Colonic mucosa (tissue), 4 donors: ENCODE results near the gene OXSR1. TPM values are rescaled to one million over a fixed set of nuclear protein-coding genes. Genes with fewer than 3 reads are reported as not detected.

Experiments used
- DNase-seq: peaks from one replicate; pipeline ENCODE4 v3.0.0-alpha.2; 2020
- H3K27ac ChIP-seq: fragments of 200-600 bp; one replicate; pipeline ENCODE4 v1.8.0; 2021
- H3K27me3 ChIP-seq: fragments of 200-600 bp; one replicate; pipeline ENCODE4 v1.8.0; 2021
- H3K36me3 ChIP-seq: fragments of 200-600 bp; one replicate; pipeline ENCODE4 v1.8.0; 2021
- H3K4me1 ChIP-seq: fragments of 200-600 bp; one replicate; pipeline ENCODE4 v1.8.0; 2021; ENCODE audit warnings: mild to moderate bottlenecking
- H3K4me3 ChIP-seq: fragments of 200-600 bp; one replicate; pipeline ENCODE4 v1.8.0; 2021
- H3K9ac ChIP-seq, 2 donors: one replicate each; pipeline ENCODE4 v1.7.0; 2013; ENCODE audit warnings: control low read depth in 2 of 2, low read depth in 2 of 2, low read length in 2 of 2
- H3K9me3 ChIP-seq: fragments of 200-600 bp; one replicate; pipeline ENCODE4 v1.8.0; 2021
- CTCF ChIP-seq: fragments of 200-600 bp; IDR thresholded peaks from one replicate; pipeline ENCODE4 v1.8.0; 2022; ENCODE audit warnings: antibody characterized with exemption, mild to moderate bottlenecking
- intact Hi-C: fragments of 100-400 bp; cut with DNase I; formaldehyde crosslinking; loops from one replicate; pipeline ENCODE4 v1.14.1; 2022
- total RNA-seq, 2 donors: library from RNA; stranded (reverse); fragmentation: NEBNext Ultra II Directional in 1 of 2; extraction: Animal tissue kit (Norgen Biotek cat#: 25700) in 1 of 2; gene quantifications; one replicate each; pipeline ENCODE4 v1.2.1, GENCODE V29; 2021
- donor health status: healthy.
- donor health status: DM: no; HTN: no; CAD: no.
- donor health status: DM: no; HTN: no; CAD: no.

Gene OXSR1
- total RNA-seq, 2 donors from 2014 or later, result 32.0 to 57.3 TPM

- Histone ChIP-seq H3K27me3 (no peaks in the 10 kb centered on the region), H3K36me3 (peaks cover 5% of the 10 kb centered on the region), H3K9me3 (no peaks in the 10 kb centered on the region), H3K4me3 (no peak overlapping the region), H3K27ac (no peak overlapping the region), H3K9ac (no peak overlapping the region), H3K4me1 (no peaks in the 10 kb centered on the region)
- peak; percentile 77 for TF ChIP-seq CTCF
- intact Hi-C loops, result loop anchor here (5.0 to 10.0 kb wide), 2 partner anchors 143 to 359 kb away; no protein-coding TSS in a partner anchor
- DNase-seq, result peak; percentile 78
Measured at GRCh38 chr3:38117748-38118420, 47.5 kb upstream of the OXSR1 start.

DNA sequence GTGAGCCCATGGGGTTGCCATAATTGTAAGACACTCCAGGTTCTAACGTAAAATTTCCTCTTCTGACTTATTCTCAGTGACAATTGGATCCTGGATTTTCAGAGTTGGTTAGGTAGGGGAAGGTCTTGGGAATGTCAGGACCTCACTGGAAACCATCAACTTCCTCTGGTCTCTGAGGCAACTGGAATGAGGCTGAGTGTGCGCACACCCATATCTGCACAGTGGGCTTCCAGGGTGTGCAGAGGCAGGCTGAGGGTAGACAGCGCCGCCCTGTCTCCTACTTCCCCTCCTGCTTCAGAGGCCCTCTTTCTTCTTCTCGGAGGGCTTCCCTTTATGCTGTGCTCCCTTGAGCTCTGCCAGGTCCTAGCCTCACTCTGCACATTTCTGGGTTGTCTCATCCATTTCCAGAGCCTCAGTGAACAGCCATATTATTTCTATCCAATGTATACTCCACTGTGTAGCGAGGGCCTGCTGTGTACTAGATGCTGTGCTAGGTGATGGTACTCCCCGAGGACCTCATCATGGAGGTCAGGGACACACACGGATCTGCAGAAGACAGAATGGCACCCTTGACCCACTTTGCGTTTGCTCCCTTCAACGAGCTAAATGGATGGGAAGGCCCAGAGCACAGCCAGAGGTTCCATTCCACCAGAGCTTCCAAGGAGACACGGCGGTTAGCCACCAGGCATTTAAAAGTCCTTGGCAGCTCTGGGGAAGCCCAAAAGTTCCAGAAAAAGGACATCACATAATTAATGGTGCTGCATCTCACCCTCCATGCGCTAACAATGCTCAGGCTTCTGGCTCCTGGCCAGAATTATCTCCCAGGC is 46.7 kb upstream of the OXSR1 start:
- Histone ChIP-seq H3K9me3 (no peaks in the 10 kb centered on the region), H3K4me1 (no peaks in the 10 kb centered on the region), H3K4me3 (no peak overlapping the region), H3K27me3 (no peaks in the 10 kb centered on the region), H3K36me3 (peaks cover 5% of the 10 kb centered on the region), H3K27ac (no peak overlapping the region), H3K9ac (no peak overlapping the region)
- no peak for DNase-seq
- TF ChIP-seq CTCF, result no peak
- intact Hi-C loops, result loop anchor here (5.0 to 10.0 kb wide), 2 partner anchors 144 to 359 kb away; no protein-coding TSS in a partner anchor

DNA sequence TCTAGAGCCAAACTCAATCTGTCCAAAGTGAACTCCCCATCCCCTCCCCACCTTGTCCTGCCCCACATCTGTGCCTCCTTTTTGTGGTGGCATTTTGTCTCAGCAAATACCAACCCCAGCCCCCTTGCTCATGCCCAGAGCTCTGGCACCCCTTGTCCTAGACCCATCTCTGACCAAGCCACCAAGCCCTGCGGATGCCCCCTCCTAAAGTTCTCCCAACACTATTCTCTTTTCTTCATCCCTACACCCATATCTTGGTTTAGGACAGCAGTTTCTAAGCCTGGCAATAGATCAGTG is 46.1 kb upstream of the OXSR1 start:
- Histone ChIP-seq H3K27me3 (no peaks in the 10 kb centered on the region), H3K36me3 (peaks cover 5% of the 10 kb centered on the region), H3K27ac (no peak overlapping the region), H3K4me3 (no peak overlapping the region), H3K9ac (no peak overlapping the region), H3K4me1 (no peaks in the 10 kb centered on the region), H3K9me3 (no peaks in the 10 kb centered on the region)
- intact Hi-C loops, result loop anchor here (5.0 to 10.0 kb wide), 2 partner anchors 144 to 358 kb away; no protein-coding TSS in a partner anchor
- no peak for DNase-seq
- TF ChIP-seq CTCF, result no peak

GRCh38 chr3:38119821-38120692 is 45.3 kb upstream of the OXSR1 start:
- H3K27ac ChIP-seq, result no peak overlapping the region
- no peak for DNase-seq
- intact Hi-C loops, result loop anchor here (5.0 to 10.0 kb wide), 2 partner anchors 145 to 357 kb away; no protein-coding TSS in a partner anchor

More at GRCh38 chr3:38119821-38120692, 45.3 kb upstream of the OXSR1 start:
- TF ChIP-seq CTCF, result no peak
- no peaks in the 10 kb centered on the region for H3K9me3 ChIP-seq
- no peaks in the 10 kb centered on the region for H3K27me3 ChIP-seq
- no peak overlapping the region for H3K4me3 ChIP-seq
- H3K9ac ChIP-seq, result no peak overlapping the region
- H3K4me1 ChIP-seq, result no peaks in the 10 kb centered on the region
- H3K36me3 ChIP-seq, result peaks cover 5% of the 10 kb centered on the region
